Measurements from ENCODE around the gene SKIC2.

Gene SKIC2

DNA sequence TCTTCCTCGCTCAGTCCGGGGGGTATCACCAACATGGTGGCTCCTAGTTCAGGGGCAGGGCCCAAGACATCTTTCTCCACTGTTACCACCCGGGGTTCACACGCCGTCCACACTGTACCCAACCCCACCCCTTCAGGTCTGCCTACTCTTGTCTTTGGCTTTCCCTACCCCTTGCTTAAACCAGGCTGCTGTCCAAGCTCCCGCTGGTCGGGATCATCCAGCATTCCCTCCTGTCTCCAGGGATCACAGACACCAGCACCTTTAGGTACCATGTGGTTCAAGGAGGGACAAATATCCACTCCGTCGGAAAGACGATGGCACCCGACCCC, 599 bp upstream of the SKIC2 start:
- no peak for DNase-seq (ENCODE audit: extremely low read depth, low read depth)
- TF ChIP-seq, protein P1, sequence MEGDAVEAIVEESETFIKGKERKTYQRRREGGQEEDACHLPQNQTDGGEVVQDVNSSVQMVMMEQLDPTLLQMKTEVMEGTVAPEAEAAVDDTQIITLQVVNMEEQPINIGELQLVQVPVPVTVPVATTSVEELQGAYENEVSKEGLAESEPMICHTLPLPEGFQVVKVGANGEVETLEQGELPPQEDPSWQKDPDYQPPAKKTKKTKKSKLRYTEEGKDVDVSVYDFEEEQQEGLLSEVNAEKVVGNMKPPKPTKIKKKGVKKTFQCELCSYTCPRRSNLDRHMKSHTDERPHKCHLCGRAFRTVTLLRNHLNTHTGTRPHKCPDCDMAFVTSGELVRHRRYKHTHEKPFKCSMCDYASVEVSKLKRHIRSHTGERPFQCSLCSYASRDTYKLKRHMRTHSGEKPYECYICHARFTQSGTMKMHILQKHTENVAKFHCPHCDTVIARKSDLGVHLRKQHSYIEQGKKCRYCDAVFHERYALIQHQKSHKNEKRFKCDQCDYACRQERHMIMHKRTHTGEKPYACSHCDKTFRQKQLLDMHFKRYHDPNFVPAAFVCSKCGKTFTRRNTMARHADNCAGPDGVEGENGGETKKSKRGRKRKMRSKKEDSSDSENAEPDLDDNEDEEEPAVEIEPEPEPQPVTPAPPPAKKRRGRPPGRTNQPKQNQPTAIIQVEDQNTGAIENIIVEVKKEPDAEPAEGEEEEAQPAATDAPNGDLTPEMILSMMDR (IDR thresholded peaks at IDR 0.05; ENCODE audit: low read depth, low read length, missing control alignments) = no peak
- peak overlapping the region; percentile 100 for H3K4me3 ChIP-seq (replicated peaks; ENCODE audit: low read depth, low read length)

DNA sequence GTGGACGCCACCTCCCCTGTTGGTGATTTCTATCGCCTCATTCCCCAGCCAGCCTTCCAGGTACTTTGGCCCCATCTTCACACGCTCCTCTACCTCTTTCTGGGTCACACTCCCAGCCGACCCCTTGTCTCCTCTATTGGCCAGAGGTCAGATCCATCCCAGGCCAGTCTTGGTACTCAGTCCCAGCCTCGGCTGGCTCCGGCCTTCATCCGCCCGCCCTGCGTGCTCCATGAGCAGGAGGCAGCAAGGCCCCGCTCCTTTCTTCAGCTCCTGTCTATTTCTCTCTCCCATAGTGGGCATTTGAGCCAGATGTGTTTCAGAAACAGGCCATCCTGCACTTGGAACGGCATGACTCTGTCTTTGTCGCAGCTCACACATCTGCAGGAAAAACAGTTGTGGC, 2.6 kb downstream of the SKIC2 start:
- DNase-seq (ENCODE audit: extremely low read depth, low read depth) = no peak
- TF ChIP-seq, protein P1 (IDR thresholded peaks at IDR 0.05; ENCODE audit: low read depth, low read length, missing control alignments) = no peak
- no peak overlapping the region for H3K4me3 ChIP-seq (replicated peaks; ENCODE audit: low read depth, low read length)

DNA sequence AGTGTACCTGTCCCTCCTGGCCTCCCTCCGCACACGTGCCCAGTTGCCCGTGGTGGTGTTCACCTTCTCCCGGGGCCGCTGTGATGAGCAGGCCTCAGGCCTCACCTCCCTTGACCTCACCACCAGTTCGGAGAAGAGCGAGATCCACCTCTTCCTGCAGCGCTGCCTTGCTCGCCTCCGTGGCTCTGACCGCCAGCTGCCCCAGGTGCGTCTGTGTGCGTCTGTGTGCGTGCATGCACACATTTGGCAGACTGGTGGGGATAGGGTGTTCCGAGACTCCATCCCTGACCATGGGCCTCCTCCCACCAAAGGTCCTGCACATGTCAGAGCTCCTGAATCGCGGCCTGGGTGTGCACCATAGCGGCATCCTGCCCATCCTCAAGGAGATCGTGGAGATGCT, 4.9 kb downstream of the SKIC2 start:
- no peak for DNase-seq (ENCODE audit: extremely low read depth, low read depth)
- TF ChIP-seq, protein P1 (IDR thresholded peaks at IDR 0.05; ENCODE audit: low read depth, low read length, missing control alignments) = no peak
- no peak overlapping the region for H3K4me3 ChIP-seq (replicated peaks; ENCODE audit: low read depth, low read length)

DNA sequence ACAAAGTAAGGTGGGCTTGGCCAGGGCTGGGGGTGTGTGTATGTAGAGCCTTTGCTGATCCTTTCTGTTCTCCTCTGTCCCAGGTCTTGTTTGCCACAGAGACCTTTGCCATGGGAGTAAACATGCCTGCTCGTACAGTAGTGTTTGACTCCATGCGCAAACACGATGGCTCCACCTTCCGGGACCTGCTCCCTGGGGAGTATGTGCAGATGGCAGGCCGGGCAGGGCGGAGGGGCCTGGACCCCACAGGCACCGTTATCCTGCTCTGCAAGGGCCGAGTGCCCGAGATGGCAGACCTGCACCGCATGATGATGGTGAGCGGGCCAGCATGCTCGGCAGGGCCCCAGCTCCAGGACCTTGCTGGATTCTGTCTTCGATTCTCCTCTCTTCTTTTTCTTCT, 6.7 kb downstream of the SKIC2 start:
- no peak for DNase-seq (ENCODE audit: extremely low read depth, low read depth)
- TF ChIP-seq, protein P1 (IDR thresholded peaks at IDR 0.05; ENCODE audit: low read depth, low read length, missing control alignments) = no peak
- H3K4me3 ChIP-seq (replicated peaks; ENCODE audit: low read depth, low read length) = no peak overlapping the region

DNA sequence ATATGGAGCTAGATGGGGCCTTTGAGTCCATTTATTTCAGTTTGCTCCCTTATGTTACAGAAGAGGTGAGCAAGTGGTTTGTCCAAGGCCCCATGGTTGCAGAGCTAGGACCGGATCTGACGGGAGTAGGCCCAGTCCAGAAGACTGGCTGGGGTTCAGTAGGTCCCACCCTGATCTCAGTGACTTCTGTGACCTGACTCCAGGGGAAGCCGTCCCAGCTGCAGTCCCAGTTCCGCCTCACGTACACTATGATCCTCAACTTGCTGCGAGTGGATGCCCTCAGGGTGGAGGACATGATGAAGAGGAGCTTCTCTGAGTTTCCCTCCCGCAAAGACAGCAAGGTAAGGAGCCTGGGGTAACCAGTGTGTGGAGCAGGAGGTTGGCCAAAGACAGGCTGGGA, 7.5 kb downstream of the SKIC2 start:
- H3K4me3 ChIP-seq (replicated peaks; ENCODE audit: low read depth, low read length) = no peak overlapping the region
- TF ChIP-seq, protein P1 (IDR thresholded peaks at IDR 0.05; ENCODE audit: low read depth, low read length, missing control alignments) = no peak
- DNase-seq (ENCODE audit: extremely low read depth, low read depth) = no peak

DNA sequence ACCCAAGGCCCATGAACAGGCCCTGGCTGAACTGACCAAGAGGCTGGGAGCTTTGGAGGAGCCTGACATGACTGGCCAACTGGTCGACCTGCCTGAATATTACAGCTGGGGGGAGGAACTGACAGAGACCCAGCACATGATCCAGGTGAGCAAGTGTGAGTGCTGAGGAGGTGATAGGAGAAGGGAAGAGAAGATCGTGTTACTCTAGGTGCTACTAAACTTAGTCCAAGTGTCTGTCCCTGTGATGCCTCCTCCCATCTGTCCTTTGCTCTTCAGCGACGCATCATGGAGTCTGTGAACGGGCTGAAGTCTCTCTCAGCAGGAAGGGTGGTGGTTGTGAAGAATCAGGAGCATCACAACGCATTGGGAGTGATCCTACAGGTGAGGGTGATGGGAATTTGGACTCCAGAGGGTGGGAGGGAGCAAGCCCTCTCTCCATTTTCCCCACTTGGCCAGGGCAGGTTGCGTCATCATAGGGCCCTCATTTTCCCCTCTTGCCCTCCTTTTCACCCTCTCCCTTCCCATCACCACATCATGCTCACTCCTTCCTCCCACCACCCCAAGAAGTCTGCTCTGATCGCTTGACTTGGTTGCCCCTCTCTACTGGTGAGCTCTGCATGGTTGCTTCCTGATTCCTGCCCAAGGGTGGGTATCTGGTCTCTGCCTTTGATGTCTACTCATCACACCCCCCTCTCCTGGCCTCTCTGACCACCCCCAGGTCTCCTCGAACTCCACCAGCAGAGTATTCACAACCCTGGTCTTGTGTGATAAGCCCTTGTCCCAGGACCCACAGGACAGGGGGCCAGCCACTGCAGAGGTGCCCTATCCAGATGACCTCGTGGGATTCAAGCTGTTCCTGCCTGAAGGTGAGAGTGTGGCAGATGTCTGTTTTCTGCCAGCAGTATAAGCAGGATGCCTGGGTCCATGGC, 8.3 kb downstream of the SKIC2 start:
- DNase-seq (ENCODE audit: extremely low read depth, low read depth) = no peak
- no peak overlapping the region for H3K4me3 ChIP-seq (replicated peaks; ENCODE audit: low read depth, low read length)
- TF ChIP-seq, protein P1 (IDR thresholded peaks at IDR 0.05; ENCODE audit: low read depth, low read length, missing control alignments) = no peak
